DMS 273 (cell line): ENCODE results near the gene ESR1.
A peak's percentile ranks its signal among the peaks of the same experiment; 100 is the strongest.
"Not testable (repeated sequence)": the region's sequence is repeated elsewhere in the genome, so short reads cannot be mapped to it uniquely, and the experiment has no call there.

ENCODE experiments used
- DNase-seq: peaks from one replicate; lab custom pipeline; 2025; ENCODE audit not compliant: unreplicated experiment; lab: John Stamatoyannopoulos, UW

ESR1 gene

DNA sequence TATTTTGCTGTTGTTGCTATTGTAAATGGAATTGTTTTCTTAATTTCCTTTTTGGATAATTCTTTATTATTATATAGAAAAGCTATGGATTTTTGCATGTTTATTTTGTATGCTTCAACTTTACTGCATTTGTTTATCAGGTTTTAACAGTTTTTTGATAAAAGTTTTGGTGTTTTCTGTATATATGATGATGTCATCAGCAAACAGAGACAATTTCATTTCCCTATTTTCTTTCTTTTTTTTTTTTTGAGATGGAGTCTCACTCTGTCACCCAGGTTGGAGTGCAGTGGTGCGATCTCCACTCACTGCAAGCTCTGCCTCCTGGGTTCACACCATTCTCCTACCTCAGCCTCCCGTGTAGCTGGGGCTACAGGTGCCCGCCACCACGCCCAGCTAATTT, 156.9 kb downstream of the ESR1 start:
- not testable (repeated sequence) for DNase-seq

DNA sequence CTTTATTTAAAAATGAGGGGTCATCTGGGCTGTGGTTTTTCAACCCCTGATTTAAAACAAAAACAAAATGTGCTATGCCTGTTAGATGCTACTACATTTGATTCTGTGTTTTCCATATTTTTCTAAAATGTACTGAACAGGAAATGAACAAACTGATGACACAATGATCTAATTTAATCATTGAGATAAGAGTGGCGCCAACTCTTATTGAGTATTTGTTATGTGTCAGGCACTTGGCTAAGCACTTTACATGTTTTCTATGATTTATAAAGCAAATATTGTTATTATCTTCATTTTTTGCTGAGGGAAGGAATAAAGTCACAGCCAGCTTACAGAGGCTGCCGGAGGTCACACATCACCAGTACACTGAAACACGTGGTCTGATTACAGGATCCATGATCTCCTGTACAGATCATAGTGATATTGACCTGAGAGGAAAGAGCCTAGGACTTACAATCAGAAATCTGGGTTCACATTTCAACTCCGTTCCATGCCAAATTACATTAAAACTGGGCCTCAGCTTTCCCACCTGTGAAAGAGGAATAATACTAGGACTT, 166.7 kb downstream of the ESR1 start:
- DNase-seq = no peak

DNA sequence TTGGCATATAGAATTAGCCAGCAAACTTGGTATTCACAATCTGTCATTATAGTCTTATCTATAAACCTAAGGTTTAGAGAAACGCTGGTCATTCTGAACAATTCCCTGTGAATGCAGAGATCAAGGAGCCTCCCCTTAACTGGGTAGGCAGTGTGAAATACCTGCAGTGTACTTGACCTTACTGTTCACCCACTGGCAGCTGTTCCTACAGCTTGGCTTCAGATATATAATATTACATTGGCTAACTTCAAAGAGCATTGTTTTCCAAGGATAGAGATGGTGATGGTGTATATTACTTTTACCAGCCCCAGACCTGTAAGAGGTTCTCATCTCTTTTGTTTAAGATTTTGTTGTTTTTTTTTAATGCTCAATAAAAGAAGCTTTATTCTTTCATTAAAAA, 168.3 kb downstream of the ESR1 start:
- no peak for DNase-seq

DNA sequence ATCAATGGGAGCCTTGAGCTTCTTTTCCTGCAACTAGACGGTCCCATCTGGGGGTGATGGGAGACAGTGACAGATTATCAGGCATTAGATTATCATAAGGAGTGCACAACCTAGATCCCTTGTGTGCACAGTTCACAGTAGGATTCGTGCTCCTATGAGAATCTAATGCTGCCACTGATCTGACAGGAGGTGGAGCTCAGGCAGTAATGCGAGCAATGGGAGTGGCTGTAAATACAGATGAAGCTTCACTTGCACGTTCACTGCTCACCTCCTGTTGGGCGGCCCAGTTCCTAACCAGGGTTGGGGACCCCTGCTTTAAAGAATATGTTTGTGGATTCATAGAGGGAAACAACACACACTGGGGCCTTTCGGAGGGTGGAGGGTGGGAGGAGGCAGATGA, 180.7 kb downstream of the ESR1 start:
- not testable (repeated sequence) for DNase-seq

DNA sequence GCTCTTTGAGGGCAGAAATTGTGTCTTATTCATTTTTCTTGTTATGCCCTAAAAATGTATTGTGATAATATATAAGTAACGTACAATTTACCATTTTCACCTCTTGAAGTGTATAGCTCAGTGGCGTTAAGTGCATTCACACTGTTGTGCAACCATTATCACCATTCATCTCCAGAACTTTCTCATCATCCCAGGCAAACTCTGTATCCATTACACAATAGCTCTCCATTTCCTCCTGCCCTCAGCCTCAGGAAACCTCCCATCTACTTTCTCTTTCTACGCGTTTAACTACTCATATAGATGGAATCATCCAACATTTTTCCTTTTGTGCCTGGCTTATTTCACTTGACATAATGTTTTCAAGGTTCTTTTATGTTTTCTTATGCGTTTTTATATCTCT, 184.6 kb downstream of the ESR1 start:
- no peak for DNase-seq

DNA sequence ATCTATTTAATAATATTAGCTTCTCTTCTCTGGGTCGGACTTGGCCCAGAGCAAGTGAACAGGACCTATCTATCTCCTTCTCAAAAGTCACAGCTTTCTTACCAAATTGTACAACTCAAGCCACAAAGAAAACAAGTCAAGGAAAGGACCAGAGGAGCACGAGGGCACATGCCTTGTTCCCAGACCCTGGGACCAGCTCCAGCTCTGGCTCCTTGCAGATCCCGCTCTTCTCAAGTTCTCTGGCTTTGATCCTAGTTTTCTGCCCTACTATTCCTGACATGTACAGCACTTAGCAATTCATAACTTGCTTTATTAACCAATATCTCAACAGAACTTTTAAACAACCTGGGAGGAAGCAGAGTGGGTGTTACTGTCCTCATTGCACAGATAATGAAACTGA, 185.9 kb downstream of the ESR1 start:
- DNase-seq = no peak

DNA sequence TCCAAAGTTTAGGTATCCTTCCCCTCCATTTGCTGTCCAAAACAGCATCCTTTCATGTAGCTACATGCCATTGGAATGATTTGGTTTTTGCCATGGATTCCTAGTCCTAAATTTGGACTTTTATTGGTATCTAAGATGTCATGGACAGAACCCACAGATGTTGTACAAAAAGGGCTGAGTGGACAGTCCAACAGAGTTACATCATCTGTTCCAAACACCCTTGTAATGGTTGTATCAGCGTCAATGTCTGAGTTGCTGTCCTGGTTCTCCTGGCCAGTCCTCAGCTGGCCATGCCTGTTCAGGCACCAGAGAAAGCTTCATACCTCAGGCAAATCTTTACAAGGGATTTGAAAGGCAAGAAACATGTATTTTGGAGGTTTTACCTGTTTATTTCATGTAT, 191.3 kb downstream of the ESR1 start:
- DNase-seq = no peak

DNA sequence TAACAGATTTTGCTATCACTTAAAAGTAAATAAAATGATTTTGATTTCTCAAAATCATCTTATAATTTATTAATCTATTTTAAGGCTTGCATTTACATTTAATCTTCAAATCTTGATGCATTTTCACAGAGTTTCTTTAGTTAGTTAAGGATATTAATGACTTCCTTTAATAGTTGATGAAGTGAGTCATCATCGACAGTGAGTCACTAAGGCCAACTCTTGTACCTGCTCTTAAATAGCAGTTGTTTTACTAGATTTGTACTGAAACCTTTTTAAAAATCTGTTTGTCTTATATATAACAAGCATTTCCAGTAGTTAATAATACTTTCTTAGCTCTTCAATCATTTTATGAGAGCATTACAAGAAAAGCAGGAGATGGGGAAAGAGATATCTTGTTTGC, 191.7 kb downstream of the ESR1 start:
- no peak for DNase-seq

DNA sequence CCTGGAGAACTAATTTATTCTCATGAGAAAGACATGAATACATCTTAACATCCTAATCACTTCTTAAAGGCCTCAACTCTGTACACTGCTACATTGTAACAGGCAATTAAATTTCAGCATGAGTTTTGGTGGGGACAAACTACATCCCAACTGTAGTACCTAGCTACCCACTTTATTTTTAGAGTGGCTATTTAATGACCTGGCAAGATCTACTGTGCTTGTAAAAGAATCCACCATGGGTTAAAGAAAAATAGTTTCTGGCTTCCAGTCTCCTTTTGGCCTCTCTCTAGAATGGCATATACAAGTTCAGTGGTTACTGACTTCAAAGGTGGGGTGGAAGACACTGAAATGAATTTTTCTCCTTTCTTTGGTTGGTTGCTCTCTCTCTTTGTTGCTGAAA, 193.9 kb downstream of the ESR1 start:
- no peak for DNase-seq

DNA sequence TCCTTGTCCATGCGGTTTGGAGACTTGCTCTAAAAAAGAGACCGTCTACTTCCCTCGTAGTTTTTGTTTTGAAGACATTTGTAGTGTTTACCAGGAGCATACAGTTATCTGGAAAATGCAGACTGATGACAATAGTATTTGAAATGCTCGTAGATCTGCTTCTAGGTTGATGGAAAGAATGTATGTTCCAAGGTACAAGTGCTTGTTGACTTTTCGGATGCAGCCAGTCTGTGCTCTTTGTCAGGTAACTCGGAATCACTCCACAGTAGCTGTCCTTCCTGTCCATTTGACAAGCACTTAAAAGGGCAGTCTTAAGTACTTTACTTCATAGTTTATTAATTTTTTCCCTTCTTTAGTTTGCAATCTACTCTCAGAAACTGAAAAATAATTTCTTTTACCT, 194.8 kb downstream of the ESR1 start:
- DNase-seq = no peak

DNA sequence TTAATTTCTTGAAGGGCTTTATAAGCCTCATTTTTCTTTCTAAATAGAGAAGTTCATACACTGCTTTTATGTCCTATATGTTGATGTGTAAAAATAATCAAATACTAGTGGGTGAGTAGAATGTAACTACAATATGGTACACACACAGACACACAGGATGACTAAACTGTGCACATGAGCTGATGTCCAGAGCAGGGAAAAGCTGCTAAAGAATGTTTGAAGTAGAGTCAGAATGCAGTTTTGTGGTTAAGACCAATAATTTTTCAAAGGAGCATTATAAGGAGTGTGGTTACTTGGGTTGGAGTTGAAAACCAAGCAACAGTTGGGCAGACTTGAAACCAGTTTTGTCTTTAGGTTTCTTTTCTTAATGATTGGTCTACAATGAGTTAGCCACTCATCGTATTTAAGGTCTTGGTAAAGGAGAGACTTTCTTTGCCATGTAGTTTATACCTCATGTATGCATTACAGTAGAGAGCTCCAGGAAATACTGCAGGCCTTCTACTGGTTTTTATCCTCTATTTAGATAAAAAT, 196.6 kb downstream of the ESR1 start:
- no peak for DNase-seq

DNA sequence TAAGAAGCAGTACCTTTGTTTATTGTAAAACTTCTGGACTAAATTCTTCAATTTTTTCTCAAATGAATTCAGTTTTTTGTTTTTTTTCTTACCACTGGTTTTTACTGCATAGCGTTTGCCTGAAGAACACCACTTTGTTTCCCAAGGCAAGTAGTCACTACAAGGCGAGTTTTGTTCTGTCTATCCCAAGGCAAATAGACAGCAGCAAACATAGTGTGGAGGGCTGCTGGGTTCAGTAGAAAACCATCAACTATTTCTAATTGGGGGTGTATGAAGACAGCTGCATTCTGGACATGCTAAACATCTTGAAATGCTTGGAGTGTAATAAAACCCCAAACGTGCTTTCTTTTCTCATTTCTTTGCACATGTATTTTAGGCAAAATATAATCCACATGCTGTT, 197.4 kb downstream of the ESR1 start:
- DNase-seq = no peak

DNA sequence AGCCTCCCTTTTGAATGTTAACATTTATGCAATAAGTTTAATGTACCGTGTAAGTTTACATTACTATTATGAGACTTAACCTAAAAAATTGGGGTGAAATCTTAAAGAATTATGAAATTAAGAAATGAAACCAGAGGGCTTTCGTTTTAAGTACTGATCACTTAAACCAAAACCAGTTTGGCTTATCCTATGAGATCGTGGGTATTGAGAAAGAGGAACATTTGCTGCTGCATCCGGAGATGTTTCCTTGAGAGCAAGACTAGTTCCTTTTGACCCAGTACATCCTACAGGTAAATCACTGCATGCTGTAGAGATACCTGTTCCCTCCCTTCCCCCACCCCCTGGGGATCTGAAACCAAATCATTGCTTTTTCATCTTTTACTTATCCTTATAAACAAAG, 201.3 kb downstream of the ESR1 start:
- no peak for DNase-seq

DNA sequence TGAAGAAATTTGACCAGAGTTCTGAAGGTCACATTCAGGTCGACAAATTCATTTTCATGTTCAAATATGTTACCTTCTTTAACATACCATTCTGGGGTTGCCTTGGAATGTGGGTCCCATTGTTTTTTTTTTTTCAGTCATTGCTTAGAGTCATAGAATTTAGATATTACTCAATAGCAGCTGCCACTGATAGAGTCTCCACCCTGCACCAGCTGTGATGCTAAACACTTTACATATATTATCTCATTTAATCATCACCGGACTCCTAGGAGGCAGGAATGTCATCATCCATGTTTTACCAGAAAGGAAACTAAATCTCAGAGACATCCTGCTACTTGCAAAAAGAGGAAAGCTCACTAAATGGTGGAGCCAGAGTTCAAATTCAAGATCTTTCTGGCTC, 204.7 kb downstream of the ESR1 start:
- no peak for DNase-seq

DNA sequence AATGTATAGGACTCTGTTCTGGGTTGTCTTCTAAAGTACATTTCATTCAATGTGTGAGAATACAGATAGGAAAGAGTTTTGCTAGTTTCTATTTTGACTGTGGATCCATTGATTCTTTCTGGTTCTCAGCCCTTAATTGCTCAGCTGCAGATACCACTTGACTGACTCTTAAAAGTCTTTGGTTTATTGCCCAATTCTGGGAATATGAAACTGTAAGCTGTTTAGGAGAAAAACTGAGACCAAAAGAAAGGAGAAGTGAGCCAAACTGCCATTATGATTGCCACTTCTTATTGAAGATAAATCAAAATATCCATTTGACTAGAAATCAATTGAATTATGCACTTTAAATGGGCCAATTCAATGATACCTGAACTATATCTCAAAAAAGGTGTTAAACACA, 211.4 kb downstream of the ESR1 start:
- DNase-seq = no peak

DNA sequence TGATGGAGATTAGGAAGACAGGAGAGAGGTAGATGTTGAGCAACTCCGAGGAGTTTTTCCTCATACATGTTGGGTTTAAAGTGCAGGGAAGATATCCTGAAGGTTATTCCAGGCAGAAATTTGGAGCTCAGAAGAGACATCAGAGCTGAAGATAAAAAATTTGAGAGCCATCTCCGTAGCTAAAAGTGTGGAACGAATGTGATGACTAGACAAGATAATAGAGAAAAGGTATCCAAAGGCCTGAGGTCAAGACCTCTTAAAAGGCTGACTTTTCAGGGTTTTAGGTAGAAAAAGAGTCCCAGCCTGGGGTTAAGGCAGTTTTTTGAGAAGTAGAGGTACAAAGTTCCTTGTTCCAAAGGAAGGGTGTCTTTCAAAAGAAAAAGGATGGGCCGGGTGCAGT, 214.8 kb downstream of the ESR1 start:
- DNase-seq = no peak

DNA sequence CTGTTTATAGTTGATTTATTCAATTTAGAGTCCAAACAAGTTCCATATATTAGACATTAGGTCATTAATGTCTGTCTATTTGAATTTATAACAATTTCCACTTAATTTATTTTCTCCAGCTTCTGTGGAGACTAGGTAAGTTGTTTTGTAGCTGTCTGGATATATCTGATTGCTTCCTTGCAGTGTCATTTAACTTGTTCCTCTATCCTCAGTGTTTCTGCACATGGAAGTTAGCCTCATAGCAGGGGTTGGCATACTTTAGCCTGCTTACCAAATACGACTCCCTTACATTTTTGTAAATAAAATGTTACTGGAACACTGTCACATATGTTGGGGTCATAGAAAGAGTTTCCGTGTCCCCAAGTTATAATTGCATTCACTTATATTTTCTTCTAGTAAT, 216.1 kb downstream of the ESR1 start:
- DNase-seq = no peak

DNA sequence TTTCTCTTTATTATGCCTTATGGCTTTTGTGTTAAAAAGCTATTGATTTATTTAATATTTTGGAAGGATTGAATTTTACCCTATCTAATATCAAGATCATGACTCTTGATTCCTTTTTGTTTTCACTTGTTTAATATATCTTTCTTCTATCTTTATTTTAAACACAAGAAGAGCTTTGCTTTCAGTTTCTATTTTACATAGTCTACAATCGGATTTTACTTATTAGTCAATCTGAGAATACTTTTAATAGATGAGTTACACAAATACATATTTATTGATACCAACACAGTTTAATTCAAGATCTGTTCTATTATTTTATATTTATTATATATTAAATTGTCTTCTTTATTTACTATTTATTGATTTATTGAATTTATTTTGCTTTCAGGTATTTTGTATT, 218.8 kb downstream of the ESR1 start:
- no peak for DNase-seq

DNA sequence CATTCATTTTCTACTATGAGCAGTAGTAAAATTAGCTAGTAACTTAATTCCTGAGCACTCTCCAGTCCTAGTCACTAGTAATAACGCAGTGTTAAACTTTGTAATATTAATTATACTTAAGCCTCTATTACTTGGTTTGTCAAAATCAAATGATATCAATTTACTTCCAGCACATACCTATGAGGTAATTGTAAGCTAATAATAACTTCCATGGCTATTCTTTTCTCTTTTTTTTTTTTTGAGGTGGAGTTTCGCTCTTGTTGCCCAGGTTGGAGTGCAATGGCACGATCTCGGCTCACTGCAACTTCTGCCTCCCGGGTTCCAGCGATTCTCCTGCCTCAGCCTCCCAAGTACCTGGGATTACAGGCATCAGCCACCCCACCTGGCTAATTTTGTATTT, 219.3 kb downstream of the ESR1 start:
- DNase-seq = not testable (repeated sequence)

DNA sequence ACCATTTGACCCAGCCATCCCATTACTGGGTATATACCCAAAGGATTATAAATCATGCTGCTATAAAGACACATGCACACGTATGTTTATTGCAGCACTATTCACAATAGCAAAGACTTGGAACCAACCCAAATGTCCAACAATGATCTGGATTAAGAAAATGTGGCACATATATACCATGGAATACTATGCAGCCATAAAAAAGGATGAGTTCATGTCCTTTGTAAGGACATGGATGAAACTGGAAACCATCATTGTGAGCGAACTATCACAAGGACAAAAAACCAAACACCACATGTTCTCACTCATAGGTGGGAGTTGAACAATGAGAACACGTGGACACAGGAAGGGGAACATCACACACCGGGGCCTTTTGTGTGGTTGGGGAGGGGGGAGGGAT, 226.3 kb downstream of the ESR1 start:
- DNase-seq = not testable (repeated sequence)

DNA sequence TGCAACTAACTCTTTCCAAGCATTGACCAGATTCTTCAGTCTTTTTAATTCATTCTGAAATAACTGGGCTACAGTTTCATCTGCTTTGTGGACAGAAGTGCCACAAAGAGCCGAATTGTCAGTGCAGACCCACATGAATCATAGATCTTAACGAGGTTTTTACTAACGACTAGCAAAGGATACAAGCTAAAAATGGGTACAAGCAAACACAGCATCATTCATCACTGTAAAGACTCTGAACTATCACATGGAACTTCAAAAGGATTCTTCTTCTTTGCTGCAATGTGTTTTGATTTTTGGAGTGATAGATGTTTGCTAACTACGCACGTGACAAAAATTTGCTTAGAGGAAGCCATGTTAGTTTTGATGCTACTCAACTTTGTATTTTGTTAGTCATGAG, 227.1 kb downstream of the ESR1 start:
- no peak for DNase-seq

DNA sequence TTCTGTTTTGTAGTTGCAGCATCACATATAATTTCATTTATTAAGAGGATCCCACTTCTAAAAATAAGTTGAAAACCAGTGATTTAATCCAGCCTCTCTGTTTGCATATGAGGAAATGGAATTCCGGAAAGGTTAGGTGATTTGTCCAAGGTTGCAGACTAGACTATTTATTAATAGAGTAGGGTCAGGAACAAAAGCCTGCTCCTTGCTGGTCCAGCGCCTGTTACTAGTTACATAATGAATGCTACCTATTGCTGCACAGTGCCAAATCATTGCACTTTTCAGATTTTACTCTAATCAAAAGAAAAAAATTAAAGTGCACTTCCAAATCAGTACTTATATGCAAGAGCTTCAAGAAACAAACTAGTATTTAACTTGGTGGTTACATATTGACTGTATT, 238.6 kb downstream of the ESR1 start:
- no peak for DNase-seq

DNA sequence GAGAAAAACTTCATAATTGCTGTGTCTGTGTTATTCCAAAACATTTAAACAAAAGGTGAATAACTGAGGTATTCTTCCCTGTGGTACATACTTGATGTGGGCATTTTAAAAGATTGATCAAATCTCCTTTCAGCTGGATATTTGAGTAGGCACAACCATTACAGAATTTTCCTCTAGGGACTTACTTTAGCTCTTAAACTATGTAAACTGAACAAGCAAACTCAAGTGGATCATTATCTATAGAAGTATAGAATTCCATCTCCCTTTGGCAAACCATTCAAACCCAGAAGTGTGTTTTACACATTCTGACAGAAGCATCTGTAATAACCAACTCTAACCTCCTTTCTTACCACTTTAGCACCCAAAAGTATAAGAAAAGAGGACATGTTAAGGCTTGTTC, 241.4 kb downstream of the ESR1 start:
- no peak for DNase-seq

DNA sequence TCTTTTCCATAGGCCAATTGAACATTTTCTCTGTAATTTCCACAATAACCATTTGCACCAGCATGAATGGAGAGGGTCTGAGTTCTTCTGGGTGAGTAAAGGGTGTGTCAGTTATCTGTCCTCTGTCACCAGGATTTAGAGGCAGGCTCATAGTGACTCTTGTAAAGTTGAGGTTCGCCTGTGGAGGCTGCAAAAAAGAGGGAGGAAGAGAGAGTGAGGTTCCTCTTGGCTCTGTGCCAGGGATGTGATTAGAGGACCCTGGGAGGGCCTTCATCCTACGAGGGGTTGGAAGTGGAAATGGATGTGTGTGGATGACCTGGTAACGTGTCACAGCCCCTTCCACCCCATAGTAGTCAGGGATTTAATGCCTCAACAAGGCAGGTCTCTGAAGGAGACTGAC, 242.0 kb downstream of the ESR1 start:
- DNase-seq = peak; percentile 2
